ENCODE data around the gene FDCSP. TPM values are rescaled to one million over a fixed set of nuclear protein-coding genes. Genes with fewer than 3 reads are reported as not detected.
"Not testable (repeated sequence)": the region's sequence is repeated elsewhere in the genome, so short reads cannot be mapped to it uniquely, and the experiment has no call there.

The FDCSP gene
- polyA plus RNA-seq, 1 donor from 2014 or later: not detected

DNA sequence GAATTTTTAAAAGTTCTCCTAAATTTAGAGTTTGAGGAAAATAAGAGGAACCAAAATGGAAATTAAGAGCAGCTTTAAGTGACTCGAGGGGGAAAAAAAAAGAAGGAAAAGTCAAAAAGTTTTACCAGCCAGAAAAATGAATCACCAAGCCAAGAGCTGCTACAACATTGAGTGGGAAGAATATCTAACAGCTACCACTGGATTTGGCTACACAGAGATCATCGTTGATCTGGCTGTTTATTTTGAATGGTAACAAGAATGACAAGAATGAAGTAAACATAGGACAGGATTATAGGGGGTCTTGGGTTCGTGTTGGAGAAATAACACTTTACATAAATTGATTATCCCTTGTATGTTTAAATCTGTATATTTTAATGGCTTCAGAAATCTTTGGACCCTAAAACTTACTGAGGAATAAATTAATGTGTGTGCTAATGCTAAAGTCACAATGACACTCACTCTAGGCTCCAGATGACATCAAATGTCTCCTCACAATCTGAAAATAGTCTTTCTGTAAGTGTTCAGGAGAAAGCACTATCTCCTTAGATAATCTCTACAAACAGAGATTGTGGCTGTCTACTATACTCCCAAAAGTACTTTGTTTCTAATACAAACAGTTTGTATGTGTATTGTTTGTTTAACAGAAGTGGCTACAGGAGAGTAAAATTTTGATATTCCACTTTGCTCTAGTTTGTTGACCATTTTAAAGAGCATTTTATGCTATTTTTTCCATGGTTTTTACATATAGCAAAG, 13.4 kb downstream of the FDCSP start:
- Histone ChIP-seq H3K9me3 (ENCODE audit: low read length) (no peaks in the 10 kb centered on the region), H4K20me1 (ENCODE audit: insufficient read depth) (no peaks in the 10 kb centered on the region), H3K4me2 (ENCODE audit: low read length) (no peak overlapping the region), H2AFZ (ENCODE audit: low read depth, low read length) (no peak overlapping the region), H3K9me2 (ENCODE audit: insufficient read depth, low read length) (no peaks in the 10 kb centered on the region), H3K4me3 (ENCODE audit: low read length) (no peak overlapping the region), H3K9ac (ENCODE audit: low read length) (no peak overlapping the region), H3K27ac (ENCODE audit: low read length) (no peak overlapping the region), H3K27me3 (ENCODE audit: insufficient read depth, low read depth, low read length) (no peaks in the 10 kb centered on the region), H3F3A (ENCODE audit: insufficient read depth, low read length, poor library complexity, severe bottlenecking) (no peaks in the 10 kb centered on the region), H3K79me2 (replicated peaks; ENCODE audit: insufficient read depth, low read length) (no peaks in the 10 kb centered on the region), H3K36me3 (ENCODE audit: insufficient read depth, low read length) (no peaks in the 10 kb centered on the region)
- TF ChIP-seq, protein P1, sequence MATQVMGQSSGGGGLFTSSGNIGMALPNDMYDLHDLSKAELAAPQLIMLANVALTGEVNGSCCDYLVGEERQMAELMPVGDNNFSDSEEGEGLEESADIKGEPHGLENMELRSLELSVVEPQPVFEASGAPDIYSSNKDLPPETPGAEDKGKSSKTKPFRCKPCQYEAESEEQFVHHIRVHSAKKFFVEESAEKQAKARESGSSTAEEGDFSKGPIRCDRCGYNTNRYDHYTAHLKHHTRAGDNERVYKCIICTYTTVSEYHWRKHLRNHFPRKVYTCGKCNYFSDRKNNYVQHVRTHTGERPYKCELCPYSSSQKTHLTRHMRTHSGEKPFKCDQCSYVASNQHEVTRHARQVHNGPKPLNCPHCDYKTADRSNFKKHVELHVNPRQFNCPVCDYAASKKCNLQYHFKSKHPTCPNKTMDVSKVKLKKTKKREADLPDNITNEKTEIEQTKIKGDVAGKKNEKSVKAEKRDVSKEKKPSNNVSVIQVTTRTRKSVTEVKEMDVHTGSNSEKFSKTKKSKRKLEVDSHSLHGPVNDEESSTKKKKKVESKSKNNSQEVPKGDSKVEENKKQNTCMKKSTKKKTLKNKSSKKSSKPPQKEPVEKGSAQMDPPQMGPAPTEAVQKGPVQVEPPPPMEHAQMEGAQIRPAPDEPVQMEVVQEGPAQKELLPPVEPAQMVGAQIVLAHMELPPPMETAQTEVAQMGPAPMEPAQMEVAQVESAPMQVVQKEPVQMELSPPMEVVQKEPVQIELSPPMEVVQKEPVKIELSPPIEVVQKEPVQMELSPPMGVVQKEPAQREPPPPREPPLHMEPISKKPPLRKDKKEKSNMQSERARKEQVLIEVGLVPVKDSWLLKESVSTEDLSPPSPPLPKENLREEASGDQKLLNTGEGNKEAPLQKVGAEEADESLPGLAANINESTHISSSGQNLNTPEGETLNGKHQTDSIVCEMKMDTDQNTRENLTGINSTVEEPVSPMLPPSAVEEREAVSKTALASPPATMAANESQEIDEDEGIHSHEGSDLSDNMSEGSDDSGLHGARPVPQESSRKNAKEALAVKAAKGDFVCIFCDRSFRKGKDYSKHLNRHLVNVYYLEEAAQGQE (IDR thresholded peaks at IDR 0.05; ENCODE audit: borderline replicate concordance): no peak
- TF ChIP-seq POLR2AphosphoS5 (IDR thresholded peaks at IDR 0.05): no peak

- H3K36me3 ChIP-seq (ENCODE audit: insufficient read depth, low read length): no peaks in the 10 kb centered on the region
- TF ChIP-seq RAD21 (conservative IDR thresholded peaks at IDR 0.05): no peak
- TF ChIP-seq EZH2 (IDR thresholded peaks at IDR 0.05; ENCODE audit: borderline replicate concordance, insufficient read depth, low read length, poor library complexity, severe bottlenecking): no peak
- TF ChIP-seq MXI1 (conservative IDR thresholded peaks at IDR 0.05; ENCODE audit: poor library complexity, severe bottlenecking): no peak
- no peak for TF ChIP-seq POLR2AphosphoS5 (IDR thresholded peaks at IDR 0.05)
- TF ChIP-seq, protein P2, sequence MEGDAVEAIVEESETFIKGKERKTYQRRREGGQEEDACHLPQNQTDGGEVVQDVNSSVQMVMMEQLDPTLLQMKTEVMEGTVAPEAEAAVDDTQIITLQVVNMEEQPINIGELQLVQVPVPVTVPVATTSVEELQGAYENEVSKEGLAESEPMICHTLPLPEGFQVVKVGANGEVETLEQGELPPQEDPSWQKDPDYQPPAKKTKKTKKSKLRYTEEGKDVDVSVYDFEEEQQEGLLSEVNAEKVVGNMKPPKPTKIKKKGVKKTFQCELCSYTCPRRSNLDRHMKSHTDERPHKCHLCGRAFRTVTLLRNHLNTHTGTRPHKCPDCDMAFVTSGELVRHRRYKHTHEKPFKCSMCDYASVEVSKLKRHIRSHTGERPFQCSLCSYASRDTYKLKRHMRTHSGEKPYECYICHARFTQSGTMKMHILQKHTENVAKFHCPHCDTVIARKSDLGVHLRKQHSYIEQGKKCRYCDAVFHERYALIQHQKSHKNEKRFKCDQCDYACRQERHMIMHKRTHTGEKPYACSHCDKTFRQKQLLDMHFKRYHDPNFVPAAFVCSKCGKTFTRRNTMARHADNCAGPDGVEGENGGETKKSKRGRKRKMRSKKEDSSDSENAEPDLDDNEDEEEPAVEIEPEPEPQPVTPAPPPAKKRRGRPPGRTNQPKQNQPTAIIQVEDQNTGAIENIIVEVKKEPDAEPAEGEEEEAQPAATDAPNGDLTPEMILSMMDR (IDR thresholded peaks at IDR 0.05; ENCODE audit: poor library complexity, severe bottlenecking): no peak
- no peak for TF ChIP-seq EP300 (conservative IDR thresholded peaks at IDR 0.05; ENCODE audit: poor library complexity, severe bottlenecking)
- no peak for TF ChIP-seq SMC3 (conservative IDR thresholded peaks at IDR 0.05; ENCODE audit: poor library complexity)
- TF ChIP-seq, protein P1 (IDR thresholded peaks at IDR 0.05; ENCODE audit: borderline replicate concordance): no peak
- TF ChIP-seq TAF1 (IDR thresholded peaks at IDR 0.05; ENCODE audit: low read depth): no peak
- no peaks in the 10 kb centered on the region for H3K79me2 ChIP-seq (replicated peaks; ENCODE audit: insufficient read depth, low read length)
- H3K27ac ChIP-seq (ENCODE audit: low read length): no peak overlapping the region
- no peak overlapping the region for H2AFZ ChIP-seq (ENCODE audit: low read depth, low read length)
- H3K4me2 ChIP-seq (ENCODE audit: low read length): no peak overlapping the region
- H3K4me3 ChIP-seq (ENCODE audit: low read length): no peak overlapping the region
- no peaks in the 10 kb centered on the region for H3F3A ChIP-seq (ENCODE audit: insufficient read depth, low read length, poor library complexity, severe bottlenecking)
- H3K9me3 ChIP-seq (ENCODE audit: low read length): no peaks in the 10 kb centered on the region
- H4K20me1 ChIP-seq (ENCODE audit: insufficient read depth): no peaks in the 10 kb centered on the region
- H3K27me3 ChIP-seq (ENCODE audit: insufficient read depth, low read depth, low read length): no peaks in the 10 kb centered on the region
- no peak overlapping the region for H3K9ac ChIP-seq (ENCODE audit: low read length)
- no peaks in the 10 kb centered on the region for H3K9me2 ChIP-seq (ENCODE audit: insufficient read depth, low read length)
Measured at GRCh38 chr4:70239884-70240591, 14.1 kb downstream of the FDCSP start.

GRCh38 chr4:70242297-70242696, 16.4 kb downstream of the FDCSP start, which contains the start of gene CSN3:
CSN3 (plus strand) TSS chr4:70242597; CDS start chr4:70244820, 2,223 bp downstream.
- H3F3A ChIP-seq (ENCODE audit: insufficient read depth, low read length, poor library complexity, severe bottlenecking): not testable (repeated sequence)

More at GRCh38 chr4:70242297-70242696, 16.4 kb downstream of the FDCSP start, which contains the start of gene CSN3:
- H3K9me3 ChIP-seq (ENCODE audit: low read length); H4K20me1 ChIP-seq (ENCODE audit: insufficient read depth); H3K9ac ChIP-seq (ENCODE audit: low read length); H3K36me3 ChIP-seq (ENCODE audit: insufficient read depth, low read length); H2AFZ ChIP-seq (ENCODE audit: low read depth, low read length); H3K9me2 ChIP-seq (ENCODE audit: insufficient read depth, low read length); H3K27ac ChIP-seq (ENCODE audit: low read length); H3K79me2 ChIP-seq (replicated peaks; ENCODE audit: insufficient read depth, low read length); H3K4me2 ChIP-seq (ENCODE audit: low read length); H3K27me3 ChIP-seq (ENCODE audit: insufficient read depth, low read depth, low read length); H3K4me3 ChIP-seq (ENCODE audit: low read length): not testable (repeated sequence)
